HG02943 (cell line): ENCODE results near the gene CACNA1I.

Experiments
- ATAC-seq: cut with Tn5 transposase; IDR thresholded peaks from one replicate; pipeline ENCODE4 v1.9.1; 2021; ENCODE audit warnings: mild to moderate bottlenecking, low read depth, moderate library complexity; ENCODE audit not compliant: unreplicated experiment

Gene CACNA1I

GRCh38 chr22:39595622-39596172 lies 25.1 kb downstream of the CACNA1I start:
- ATAC-seq, result no peak

- no peak for ATAC-seq
Observed at GRCh38 chr22:39596601-39597000, 26.0 kb downstream of the CACNA1I start.

- ATAC-seq, result no peak
Observed at GRCh38 chr22:39597236-39597869, 26.8 kb downstream of the CACNA1I start.

GRCh38 chr22:39598017-39598965 lies 27.7 kb downstream of the CACNA1I start:
- no peak for ATAC-seq

- no peak for ATAC-seq
Observed at GRCh38 chr22:39600491-39601179, 30.1 kb downstream of the CACNA1I start.

- ATAC-seq, result no peak
Observed at GRCh38 chr22:39601180-39601535, 30.6 kb downstream of the CACNA1I start.

- ATAC-seq, result no peak
Observed at GRCh38 chr22:39603345-39603744, 32.8 kb downstream of the CACNA1I start.

- ATAC-seq, result no peak
Observed at GRCh38 chr22:39610246-39610645, 39.7 kb downstream of the CACNA1I start.

GRCh38 chr22:39610766-39611165 lies 40.2 kb downstream of the CACNA1I start:
- no peak for ATAC-seq

- ATAC-seq, result no peak
Observed at GRCh38 chr22:39611360-39611759, 40.8 kb downstream of the CACNA1I start.

GRCh38 chr22:39612811-39613548 lies 42.4 kb downstream of the CACNA1I start:
- ATAC-seq, result no peak

GRCh38 chr22:39613549-39613921 lies 43.0 kb downstream of the CACNA1I start:
- no peak for ATAC-seq

GRCh38 chr22:39614442-39614841 lies 43.9 kb downstream of the CACNA1I start:
- ATAC-seq, result no peak

GRCh38 chr22:39616051-39616450 lies 45.5 kb downstream of the CACNA1I start:
- ATAC-seq, result no peak

GRCh38 chr22:39616781-39617180 lies 46.2 kb downstream of the CACNA1I start:
- ATAC-seq, result no peak

- ATAC-seq, result no peak
Observed at GRCh38 chr22:39617342-39617741, 46.8 kb downstream of the CACNA1I start.

GRCh38 chr22:39617970-39618757 lies 47.6 kb downstream of the CACNA1I start:
- ATAC-seq, result no peak

GRCh38 chr22:39618996-39619530 lies 48.5 kb downstream of the CACNA1I start:
- ATAC-seq, result no peak

- ATAC-seq, result no peak
Observed at GRCh38 chr22:39620924-39621690, 50.6 kb downstream of the CACNA1I start.
